SK-N-SH treated with all-trans-retinoic acid at 6 μM for 48 hours (cell line): Measurements from ENCODE around the gene NUMA1.

Source experiments
- ATAC-seq: fragments of 200-7000 bp; cut with Tn5 transposase; 3 replicates; pipeline ENCODE4 v1.9.1; 2020; ENCODE audit warnings: mild to moderate bottlenecking, moderate library complexity
- BACH2 ChIP-seq: fragments of 250-450 bp; sonication (Bioruptor Pico); IDR thresholded peaks from 2 replicates; pipeline ENCODE4 v1.9.0; 2021; ENCODE audit warnings: mild to moderate bottlenecking, borderline replicate concordance
- CSDC2 ChIP-seq: fragments of 250-450 bp; sonication (Bioruptor Pico); IDR thresholded peaks from 2 replicates; pipeline ENCODE4 v1.5.0; 2020; ENCODE audit warnings: mild to moderate bottlenecking, moderate library complexity
- ESRRG ChIP-seq: fragments of 250-450 bp; sonication (Bioruptor Pico); IDR thresholded peaks from 2 replicates; pipeline ENCODE4 v1.6.1; 2021; ENCODE audit warnings: mild to moderate bottlenecking
- GLIS3 ChIP-seq: fragments of 250-450 bp; sonication (Bioruptor Pico); IDR thresholded peaks from 2 replicates; pipeline ENCODE4 v1.5.0; 2020; ENCODE audit warnings: mild to moderate bottlenecking, moderate library complexity
- ISL1 ChIP-seq: fragments of 250-450 bp; sonication (Bioruptor Pico); IDR thresholded peaks from 2 replicates; pipeline ENCODE4 v2.1.2; 2022; ENCODE audit warnings: mild to moderate bottlenecking, moderate library complexity
- OSR1 ChIP-seq: fragments of 250-450 bp; sonication (Bioruptor Pico); IDR thresholded peaks from 2 replicates; pipeline ENCODE4 v1.8.0; 2022; ENCODE audit warnings: moderate library complexity, mild to moderate bottlenecking, inconsistent platforms
- PATZ1 ChIP-seq: fragments of 250-450 bp; sonication (Bioruptor Pico); IDR thresholded peaks from 2 replicates; pipeline ENCODE4 v1.8.0; 2020; ENCODE audit warnings: mild to moderate bottlenecking, moderate library complexity, borderline replicate concordance
- POU6F1 ChIP-seq: fragments of 250-450 bp; sonication (Bioruptor Pico); IDR thresholded peaks from 2 replicates; pipeline ENCODE4 v1.8.0; 2021; ENCODE audit warnings: low read depth, mild to moderate bottlenecking, moderate library complexity, borderline replicate concordance
- PPARA ChIP-seq: fragments of 250-450 bp; sonication (Bioruptor Pico); IDR thresholded peaks from 2 replicates; pipeline ENCODE4 v1.5.0; 2020; ENCODE audit warnings: mild to moderate bottlenecking, borderline replicate concordance
- SNAI2 ChIP-seq: fragments of 250-450 bp; sonication (Bioruptor Pico); IDR thresholded peaks from 2 replicates; pipeline ENCODE4 v1.5.0; 2020; ENCODE audit warnings: mild to moderate bottlenecking, moderate library complexity
- TCF4 ChIP-seq: fragments of 250-450 bp; sonication (Bioruptor Pico); IDR thresholded peaks from 2 replicates; pipeline ENCODE4 v1.8.0; 2021; ENCODE audit warnings: mild to moderate bottlenecking, moderate library complexity, borderline replicate concordance
- TOX ChIP-seq: fragments of 250-450 bp; sonication (Bioruptor Pico); IDR thresholded peaks from 2 replicates; pipeline ENCODE4 v1.8.0; 2021; ENCODE audit warnings: mild to moderate bottlenecking, moderate library complexity, borderline replicate concordance
- ZC3H10 ChIP-seq: fragments of 250-450 bp; sonication (Bioruptor Pico); IDR thresholded peaks from 2 replicates; pipeline ENCODE4 v1.5.1; 2021; ENCODE audit warnings: mild to moderate bottlenecking, moderate library complexity
- ZFP3 ChIP-seq: fragments of 250-450 bp; sonication (Bioruptor Pico); IDR thresholded peaks from 2 replicates; pipeline ENCODE4 v1.5.0; 2020; ENCODE audit warnings: mild to moderate bottlenecking, moderate library complexity
- ZFP30 ChIP-seq: fragments of 450-650 bp; formaldehyde crosslinking; IDR thresholded peaks from 2 replicates; pipeline ENCODE4 v1.5.0; 2022; ENCODE audit warnings: mild to moderate bottlenecking, moderate library complexity
- ZNF70 ChIP-seq: fragments of 450-650 bp; formaldehyde crosslinking; IDR thresholded peaks from 2 replicates; pipeline ENCODE4 v1.5.0; 2020; ENCODE audit warnings: mild to moderate bottlenecking, moderate library complexity
- ZNF8 ChIP-seq: fragments of 450-650 bp; formaldehyde crosslinking; IDR thresholded peaks from 2 replicates; pipeline ENCODE4 v1.5.0; 2020; ENCODE audit warnings: mild to moderate bottlenecking, moderate library complexity
- TF ChIP-seq, protein P1 (sequence below): fragments of 250-450 bp; sonication (Bioruptor Pico); IDR thresholded peaks from 2 replicates; pipeline ENCODE4 v1.5.1; 2020; ENCODE audit warnings: low read depth, mild to moderate bottlenecking, moderate library complexity
- TF ChIP-seq, protein P2 (sequence below): fragments of 250-450 bp; sonication (Bioruptor Pico); IDR thresholded peaks from 2 replicates; pipeline ENCODE4 v1.5.0; 2020; ENCODE audit warnings: mild to moderate bottlenecking, moderate library complexity
- TF ChIP-seq, protein P3 (sequence below): fragments of 250-450 bp; sonication (Bioruptor Pico); IDR thresholded peaks from 2 replicates; pipeline ENCODE4 v1.5.1; 2021; ENCODE audit warnings: mild to moderate bottlenecking, moderate library complexity

Gene NUMA1

DNA sequence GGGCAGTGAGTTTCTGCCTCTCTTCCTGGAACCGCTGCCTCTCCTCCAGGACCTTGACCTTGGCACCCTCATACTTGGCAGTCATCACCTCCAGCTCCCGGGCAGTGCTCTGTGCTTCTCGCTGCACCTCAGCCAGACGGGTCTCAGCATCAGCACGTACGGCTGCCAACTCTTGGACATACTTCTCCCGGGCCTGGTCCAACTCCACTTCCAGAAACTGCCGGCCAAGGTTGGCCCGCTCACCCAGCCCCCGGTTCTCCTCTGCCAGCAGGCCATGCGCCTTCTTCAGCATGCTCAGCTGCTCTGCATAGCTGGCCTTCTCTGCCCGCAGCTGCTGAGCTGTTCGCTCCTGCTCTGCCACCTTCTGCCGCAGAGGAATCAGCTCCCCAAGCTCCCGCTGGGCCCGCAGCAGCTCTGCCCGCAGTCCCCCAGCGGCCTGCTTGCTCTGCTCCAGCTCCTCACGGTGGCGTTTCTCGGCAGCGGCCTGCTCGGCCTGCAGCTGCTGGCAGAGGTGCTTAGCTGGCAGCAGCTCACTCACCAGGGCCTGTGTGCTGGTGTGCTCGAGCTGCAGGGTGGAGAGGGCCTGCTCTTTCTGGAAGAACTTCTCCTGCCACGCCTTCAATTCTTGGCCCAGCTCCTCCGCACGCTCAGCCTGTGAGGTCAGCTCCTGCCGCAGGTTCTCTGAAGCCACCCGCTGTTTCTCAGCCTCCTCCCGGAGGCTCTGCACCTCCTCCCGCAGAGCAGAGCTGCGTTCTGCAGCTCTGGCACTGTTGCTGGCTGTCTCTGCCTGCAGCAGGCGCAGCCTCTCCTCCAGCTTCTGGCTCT lies 67.2 kb downstream of the NUMA1 start:
- ATAC-seq: no peak
- TF ChIP-seq, protein P1, sequence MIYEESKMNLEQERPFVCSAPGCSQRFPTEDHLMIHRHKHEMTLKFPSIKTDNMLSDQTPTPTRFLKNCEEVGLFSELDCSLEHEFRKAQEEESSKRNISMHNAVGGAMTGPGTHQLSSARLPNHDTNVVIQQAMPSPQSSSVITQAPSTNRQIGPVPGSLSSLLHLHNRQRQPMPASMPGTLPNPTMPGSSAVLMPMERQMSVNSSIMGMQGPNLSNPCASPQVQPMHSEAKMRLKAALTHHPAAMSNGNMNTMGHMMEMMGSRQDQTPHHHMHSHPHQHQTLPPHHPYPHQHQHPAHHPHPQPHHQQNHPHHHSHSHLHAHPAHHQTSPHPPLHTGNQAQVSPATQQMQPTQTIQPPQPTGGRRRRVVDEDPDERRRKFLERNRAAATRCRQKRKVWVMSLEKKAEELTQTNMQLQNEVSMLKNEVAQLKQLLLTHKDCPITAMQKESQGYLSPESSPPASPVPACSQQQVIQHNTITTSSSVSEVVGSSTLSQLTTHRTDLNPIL: no peak

GRCh38 chr11:72012091-72012630 lies 68.2 kb downstream of the NUMA1 start:
- no peak for TF ChIP-seq ZNF8
- TF ChIP-seq TCF4: no peak
- no peak for TF ChIP-seq PPARA (CRISPR knock-in tag)
- no peak for TF ChIP-seq ISL1
- no peak for TF ChIP-seq ZC3H10 (CRISPR knock-in tag)
- no peak for TF ChIP-seq ZFP30 (CRISPR knock-in tag)
- TF ChIP-seq OSR1: no peak
- TF ChIP-seq POU6F1 (CRISPR knock-in tag): no peak
- no peak for TF ChIP-seq GLIS3 (CRISPR knock-in tag)
- TF ChIP-seq ZFP3 (CRISPR knock-in tag): no peak
- no peak for TF ChIP-seq BACH2
- TF ChIP-seq, protein P1: no peak
- TF ChIP-seq, protein P2, sequence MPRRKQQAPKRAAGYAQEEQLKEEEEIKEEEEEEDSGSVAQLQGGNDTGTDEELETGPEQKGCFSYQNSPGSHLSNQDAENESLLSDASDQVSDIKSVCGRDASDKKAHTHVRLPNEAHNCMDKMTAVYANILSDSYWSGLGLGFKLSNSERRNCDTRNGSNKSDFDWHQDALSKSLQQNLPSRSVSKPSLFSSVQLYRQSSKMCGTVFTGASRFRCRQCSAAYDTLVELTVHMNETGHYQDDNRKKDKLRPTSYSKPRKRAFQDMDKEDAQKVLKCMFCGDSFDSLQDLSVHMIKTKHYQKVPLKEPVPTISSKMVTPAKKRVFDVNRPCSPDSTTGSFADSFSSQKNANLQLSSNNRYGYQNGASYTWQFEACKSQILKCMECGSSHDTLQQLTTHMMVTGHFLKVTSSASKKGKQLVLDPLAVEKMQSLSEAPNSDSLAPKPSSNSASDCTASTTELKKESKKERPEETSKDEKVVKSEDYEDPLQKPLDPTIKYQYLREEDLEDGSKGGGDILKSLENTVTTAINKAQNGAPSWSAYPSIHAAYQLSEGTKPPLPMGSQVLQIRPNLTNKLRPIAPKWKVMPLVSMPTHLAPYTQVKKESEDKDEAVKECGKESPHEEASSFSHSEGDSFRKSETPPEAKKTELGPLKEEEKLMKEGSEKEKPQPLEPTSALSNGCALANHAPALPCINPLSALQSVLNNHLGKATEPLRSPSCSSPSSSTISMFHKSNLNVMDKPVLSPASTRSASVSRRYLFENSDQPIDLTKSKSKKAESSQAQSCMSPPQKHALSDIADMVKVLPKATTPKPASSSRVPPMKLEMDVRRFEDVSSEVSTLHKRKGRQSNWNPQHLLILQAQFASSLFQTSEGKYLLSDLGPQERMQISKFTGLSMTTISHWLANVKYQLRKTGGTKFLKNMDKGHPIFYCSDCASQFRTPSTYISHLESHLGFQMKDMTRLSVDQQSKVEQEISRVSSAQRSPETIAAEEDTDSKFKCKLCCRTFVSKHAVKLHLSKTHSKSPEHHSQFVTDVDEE (CRISPR knock-in tag): no peak
- no peak for TF ChIP-seq ESRRG (CRISPR knock-in tag)
- no peak for TF ChIP-seq SNAI2
- TF ChIP-seq CSDC2 (CRISPR knock-in tag): no peak
- no peak for TF ChIP-seq ZNF70
- TF ChIP-seq TOX (CRISPR knock-in tag): no peak
- no peak for TF ChIP-seq PATZ1 (CRISPR knock-in tag)
- TF ChIP-seq, protein P3, sequence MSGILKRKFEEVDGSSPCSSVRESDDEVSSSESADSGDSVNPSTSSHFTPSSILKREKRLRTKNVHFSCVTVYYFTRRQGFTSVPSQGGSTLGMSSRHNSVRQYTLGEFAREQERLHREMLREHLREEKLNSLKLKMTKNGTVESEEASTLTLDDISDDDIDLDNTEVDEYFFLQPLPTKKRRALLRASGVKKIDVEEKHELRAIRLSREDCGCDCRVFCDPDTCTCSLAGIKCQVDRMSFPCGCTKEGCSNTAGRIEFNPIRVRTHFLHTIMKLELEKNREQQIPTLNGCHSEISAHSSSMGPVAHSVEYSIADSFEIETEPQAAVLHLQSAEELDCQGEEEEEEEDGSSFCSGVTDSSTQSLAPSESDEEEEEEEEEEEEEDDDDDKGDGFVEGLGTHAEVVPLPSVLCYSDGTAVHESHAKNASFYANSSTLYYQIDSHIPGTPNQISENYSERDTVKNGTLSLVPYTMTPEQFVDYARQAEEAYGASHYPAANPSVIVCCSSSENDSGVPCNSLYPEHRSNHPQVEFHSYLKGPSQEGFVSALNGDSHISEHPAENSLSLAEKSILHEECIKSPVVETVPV (CRISPR knock-in tag): no peak
- ATAC-seq: no peak
